Measurements from ENCODE around the gene FGD5.
A peak's percentile ranks its signal among the peaks of the same experiment; 100 is the strongest.

Gene FGD5

GRCh38 chr3:14789221-14789620 lies 29.5 kb upstream of the FGD5 start:
- H3K4me3 ChIP-seq (ENCODE audit: low read depth, low read length), result no peak overlapping the region
- no peak for TF ChIP-seq CTCF (IDR thresholded peaks at IDR 0.05; ENCODE audit: control insufficient read depth, extremely low read depth, insufficient read depth)
- DNase-seq (ENCODE audit: low read depth), result no peak

DNA sequence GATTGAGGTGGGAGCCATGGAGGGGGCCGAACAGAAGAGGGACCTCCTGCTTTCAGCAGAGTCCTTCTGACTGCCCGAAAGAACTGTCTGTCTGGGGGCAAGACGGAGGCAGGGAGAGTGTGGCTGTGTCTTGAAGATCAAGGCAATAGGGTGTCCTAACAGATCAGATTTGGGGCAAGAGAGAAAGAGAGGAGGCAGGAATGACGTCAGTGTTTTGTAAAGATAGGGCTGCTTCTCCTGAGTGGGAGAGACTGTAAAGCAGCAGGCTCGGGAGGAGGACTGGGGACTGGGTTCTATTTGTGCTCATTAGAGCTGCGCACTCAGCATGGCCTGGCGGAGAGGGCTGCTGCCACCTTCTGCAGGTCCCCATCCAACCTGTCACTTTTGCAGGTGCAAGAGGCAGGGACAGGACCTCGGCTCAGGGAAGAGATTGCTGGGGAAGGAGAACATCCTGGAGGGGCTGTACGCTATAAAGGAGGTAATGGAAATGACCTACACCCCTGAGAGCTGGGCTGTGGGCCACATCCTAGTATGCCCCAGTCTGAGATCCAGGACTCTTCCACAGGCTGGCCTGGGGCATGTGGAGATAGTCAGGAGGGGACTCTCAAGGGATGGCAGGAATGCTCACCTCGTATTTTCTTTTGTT lies 29.0 kb upstream of the FGD5 start:
- no peak for TF ChIP-seq CTCF (IDR thresholded peaks at IDR 0.05; ENCODE audit: control insufficient read depth, extremely low read depth, insufficient read depth)
- H3K4me3 ChIP-seq (ENCODE audit: low read depth, low read length), result no peak overlapping the region
- DNase-seq (ENCODE audit: low read depth), result no peak

DNA sequence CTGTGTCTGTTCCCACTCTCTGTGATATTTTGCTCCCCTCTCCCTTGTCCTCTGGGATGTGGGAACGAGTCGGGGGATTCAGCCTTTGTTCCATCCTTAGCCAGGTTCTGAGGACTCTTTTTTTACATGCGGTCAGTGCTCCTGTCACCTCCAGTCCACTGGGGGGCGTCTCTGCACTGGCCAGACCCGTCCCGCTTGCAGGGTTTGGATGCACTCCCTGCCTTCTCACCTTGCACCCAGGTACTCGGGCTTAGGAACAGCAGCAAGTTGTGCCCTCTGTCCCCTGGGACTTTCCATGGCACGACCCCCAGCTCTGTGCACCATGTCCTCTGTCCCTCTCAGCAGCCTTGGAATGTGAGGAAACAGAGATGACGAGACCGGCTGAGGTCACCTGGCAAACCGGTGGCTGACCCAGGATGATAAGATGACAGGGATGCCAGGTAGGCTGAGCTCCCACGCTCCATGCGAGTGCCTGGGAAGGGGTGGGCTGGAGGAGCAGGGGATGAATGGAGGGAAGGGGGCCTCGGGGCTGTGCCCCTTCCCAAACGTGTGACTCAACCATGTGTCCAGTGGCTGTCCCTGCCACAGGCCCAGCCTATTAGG lies 27.3 kb upstream of the FGD5 start:
- peak; percentile 95 for TF ChIP-seq CTCF (IDR thresholded peaks at IDR 0.05; ENCODE audit: control insufficient read depth, extremely low read depth, insufficient read depth)
- DNase-seq (ENCODE audit: low read depth), result no peak
- H3K4me3 ChIP-seq (ENCODE audit: low read depth, low read length), result no peak overlapping the region

DNA sequence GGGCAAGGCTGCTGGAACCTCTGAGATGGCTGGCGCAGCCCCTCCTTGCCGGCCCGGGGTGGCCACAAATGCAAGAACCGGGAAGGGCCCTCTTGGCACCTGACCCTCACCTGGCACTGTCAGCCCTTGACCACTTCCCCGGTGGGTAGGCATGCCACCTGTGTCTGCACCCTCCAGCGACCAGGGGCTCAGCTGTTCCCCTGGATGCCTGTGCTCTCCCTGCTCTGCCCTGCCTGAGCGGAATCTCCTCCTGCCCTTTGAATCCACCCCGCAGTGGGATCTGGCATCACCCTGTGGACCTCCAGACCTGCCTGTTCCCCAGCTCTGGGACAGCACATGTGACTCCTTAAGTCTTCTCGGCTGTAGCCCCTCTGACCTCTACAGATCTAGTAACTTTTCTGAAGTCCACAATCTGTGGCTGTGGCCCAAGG lies 26.1 kb upstream of the FGD5 start:
- no peak for DNase-seq (ENCODE audit: low read depth)
- TF ChIP-seq CTCF (IDR thresholded peaks at IDR 0.05; ENCODE audit: control insufficient read depth, extremely low read depth, insufficient read depth), result no peak
- H3K4me3 ChIP-seq (ENCODE audit: low read depth, low read length), result no peak overlapping the region

DNA sequence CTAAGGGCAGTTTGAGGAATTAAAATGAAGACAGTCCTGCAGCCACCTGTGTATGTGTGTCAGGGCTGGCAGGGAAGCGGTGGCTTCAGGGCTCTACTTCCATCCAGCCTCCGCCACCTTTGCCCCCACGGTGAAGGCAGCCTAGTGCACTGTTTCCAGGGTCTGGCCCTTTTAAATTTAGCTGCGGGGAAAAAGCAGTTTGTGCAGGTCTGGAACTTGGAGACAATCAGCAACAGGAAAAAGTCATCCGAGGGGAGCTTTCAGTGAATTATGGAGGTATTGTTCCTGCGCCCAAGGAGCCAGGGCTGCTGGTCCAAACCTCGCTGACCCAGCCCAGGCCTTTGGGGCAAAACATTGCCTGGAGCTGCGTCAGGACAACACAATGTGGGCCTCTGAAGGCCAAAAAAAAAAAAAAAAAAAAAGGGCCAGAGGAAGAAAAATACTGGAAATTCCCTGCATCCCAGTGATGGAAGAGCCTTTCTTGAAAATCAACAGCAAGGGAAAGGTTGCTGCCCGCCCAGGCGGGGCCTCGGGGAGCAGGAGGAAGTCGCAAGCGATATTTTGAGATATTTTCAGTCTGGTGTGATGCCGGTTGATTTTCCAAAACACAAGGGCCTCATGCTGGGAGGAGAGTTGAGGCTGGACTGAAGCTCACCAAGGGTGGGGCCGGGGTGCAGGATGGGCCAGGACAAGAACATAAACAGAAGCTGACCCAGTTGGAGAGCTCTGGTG lies 25.5 kb upstream of the FGD5 start:
- H3K4me3 ChIP-seq (ENCODE audit: low read depth, low read length), result no peak overlapping the region
- TF ChIP-seq CTCF (IDR thresholded peaks at IDR 0.05; ENCODE audit: control insufficient read depth, extremely low read depth, insufficient read depth), result no peak
- DNase-seq (ENCODE audit: low read depth), result no peak

DNA sequence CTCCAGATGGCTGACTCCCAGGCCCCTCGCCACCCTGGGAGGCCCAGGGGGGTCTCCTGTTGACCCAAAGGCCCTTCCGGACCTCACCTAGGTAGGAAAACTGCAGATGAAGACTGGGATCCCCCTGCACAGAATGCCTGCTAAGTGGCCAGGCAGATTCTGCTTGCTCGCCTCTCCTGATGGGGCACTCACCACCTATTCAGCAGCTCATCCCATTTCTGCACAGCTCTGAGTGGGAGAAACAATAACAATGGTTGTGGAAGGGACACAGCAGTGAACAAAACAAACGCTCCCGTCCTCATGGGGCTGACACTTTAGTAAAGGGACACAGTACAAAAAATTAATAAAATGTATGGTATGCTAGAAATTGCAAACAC lies 24.9 kb upstream of the FGD5 start:
- no peak for TF ChIP-seq CTCF (IDR thresholded peaks at IDR 0.05; ENCODE audit: control insufficient read depth, extremely low read depth, insufficient read depth)
- no peak for DNase-seq (ENCODE audit: low read depth)
- no peak overlapping the region for H3K4me3 ChIP-seq (ENCODE audit: low read depth, low read length)

Data from LNCaP clone FGC (cell line).